Measurements from ENCODE around the gene PTK7. TPM values are rescaled to one million over a fixed set of nuclear protein-coding genes. Genes with fewer than 3 reads are reported as not detected.

Gene PTK7
- total RNA-seq, 1 donor from 2014 or later = 68.0 TPM

- Mint-ChIP-seq H3K27me3 (ENCODE audit: insufficient read depth, low read depth) (peaks cover 3% of the 10 kb centered on the region), H3K4me3 (peak within 1 kb of the TSS; percentile 95), H3K4me1 (peaks cover 40% of the 10 kb centered on the region), H3K36me3 (peaks cover 8% of the 10 kb centered on the region), H3K27ac (peak within 1 kb of the TSS; percentile 100), H3K9me3 (no peaks in the 10 kb centered on the region)
- peak; percentile 100 for DNase-seq (ENCODE audit: low spot score)
- Histone ChIP-seq H3K27ac (peak within 1 kb of the TSS; percentile 96), H3K9ac (peak within 1 kb of the TSS; percentile 72), H3K9me3 (ENCODE audit: low read depth) (no peaks in the 10 kb centered on the region), H3K4me1 (peaks cover 16% of the 10 kb centered on the region), H3K4me3 (peak within 1 kb of the TSS; percentile 97), H3K27me3 (no peaks in the 10 kb centered on the region), H3F3A (ENCODE audit: low read depth) (peaks cover 41% of the 10 kb centered on the region), H4K20me1 (ENCODE audit: low read depth) (peaks cover 38% of the 10 kb centered on the region), H3K36me3 (no peaks in the 10 kb centered on the region), H3K4me2 (peak within 1 kb of the TSS; percentile 87), H2AFZ (replicated peaks) (peak within 1 kb of the TSS; percentile 66), H3K79me2 (ENCODE audit: low read depth) (peaks cover 39% of the 10 kb centered on the region)
- TF ChIP-seq CTCF (IDR thresholded peaks at IDR 0.05) (peak; percentile 68), EZH2phosphoT487 (IDR thresholded peaks at IDR 0.05) (no peak)
These were observed 95.0 kb downstream of the PTK7 start, which contains the start of gene SRF for GRCh38 chr6:43170931-43171706. TSS of gene SRF (plus strand) at chr6:43171269. CDS start at chr6:43171657, 388 bp downstream.

- Histone ChIP-seq H3K4me2 (peak overlapping the region; percentile 84), H3K27ac (peak overlapping the region; percentile 60), H3K4me3 (peak overlapping the region; percentile 97), H3K4me1 (peaks cover 16% of the 10 kb centered on the region), H3K36me3 (no peaks in the 10 kb centered on the region), H3F3A (ENCODE audit: low read depth) (peaks cover 41% of the 10 kb centered on the region), H3K9me3 (ENCODE audit: low read depth) (no peaks in the 10 kb centered on the region), H3K79me2 (ENCODE audit: low read depth) (peaks cover 41% of the 10 kb centered on the region), H2AFZ (replicated peaks) (no peak overlapping the region), H3K9ac (peak overlapping the region; percentile 69), H3K27me3 (no peaks in the 10 kb centered on the region), H4K20me1 (ENCODE audit: low read depth) (peaks cover 40% of the 10 kb centered on the region)
- Mint-ChIP-seq H3K27ac (peak overlapping the region; percentile 98), H3K36me3 (peaks cover 8% of the 10 kb centered on the region), H3K9me3 (no peaks in the 10 kb centered on the region), H3K4me1 (peaks cover 40% of the 10 kb centered on the region), H3K27me3 (ENCODE audit: insufficient read depth, low read depth) (peaks cover 3% of the 10 kb centered on the region), H3K4me3 (peak overlapping the region; percentile 95)
- TF ChIP-seq CTCF (IDR thresholded peaks at IDR 0.05) = no peak
- no peak for TF ChIP-seq EZH2 (IDR thresholded peaks at IDR 0.05)
- no peak for TF ChIP-seq EZH2phosphoT487 (IDR thresholded peaks at IDR 0.05)
- DNase-seq (ENCODE audit: low spot score) = peak; percentile 70
These were observed 95.6 kb downstream of the PTK7 start for GRCh38 chr6:43171707-43172103.

- H3K27me3 ChIP-seq = no peaks in the 10 kb centered on the region
- peaks cover 41% of the 10 kb centered on the region for H3K79me2 ChIP-seq (ENCODE audit: low read depth)
- no peaks in the 10 kb centered on the region for H3K36me3 ChIP-seq
- peak; percentile 58 for DNase-seq (ENCODE audit: low spot score)
- Mint-ChIP-seq H3K27ac (peak overlapping the region; percentile 98), H3K4me3 (peak overlapping the region; percentile 95), H3K36me3 (peaks cover 8% of the 10 kb centered on the region), H3K4me1 (peaks cover 40% of the 10 kb centered on the region), H3K9me3 (no peaks in the 10 kb centered on the region), H3K27me3 (ENCODE audit: insufficient read depth, low read depth) (peaks cover 3% of the 10 kb centered on the region)
- H2AFZ ChIP-seq (replicated peaks) = no peak overlapping the region
- H3F3A ChIP-seq (ENCODE audit: low read depth) = peaks cover 44% of the 10 kb centered on the region
- H3K27ac ChIP-seq = no peak overlapping the region
- peak overlapping the region; percentile 84 for H3K4me2 ChIP-seq
- H3K9me3 ChIP-seq (ENCODE audit: low read depth) = no peaks in the 10 kb centered on the region
- peak overlapping the region; percentile 97 for H3K4me3 ChIP-seq
- TF ChIP-seq EZH2phosphoT487 (IDR thresholded peaks at IDR 0.05) (no peak), EZH2 (IDR thresholded peaks at IDR 0.05) (no peak), CTCF (IDR thresholded peaks at IDR 0.05) (no peak)
- H3K9ac ChIP-seq = peak overlapping the region; percentile 69
- peaks cover 40% of the 10 kb centered on the region for H4K20me1 ChIP-seq (ENCODE audit: low read depth)
- H3K4me1 ChIP-seq = peaks cover 16% of the 10 kb centered on the region
These were observed 96.2 kb downstream of the PTK7 start for GRCh38 chr6:43172104-43173007.

Data from neural progenitor cell (in vitro differentiated cells).